HG02885 (cell line): ENCODE measurements around the gene IGSF21.

Source experiments
- ATAC-seq: cut with Tn5 transposase; IDR thresholded peaks from one replicate; pipeline ENCODE4 v1.9.1; 2021; ENCODE audit warnings: mild to moderate bottlenecking; ENCODE audit not compliant: unreplicated experiment, poor library complexity

Gene IGSF21

DNA sequence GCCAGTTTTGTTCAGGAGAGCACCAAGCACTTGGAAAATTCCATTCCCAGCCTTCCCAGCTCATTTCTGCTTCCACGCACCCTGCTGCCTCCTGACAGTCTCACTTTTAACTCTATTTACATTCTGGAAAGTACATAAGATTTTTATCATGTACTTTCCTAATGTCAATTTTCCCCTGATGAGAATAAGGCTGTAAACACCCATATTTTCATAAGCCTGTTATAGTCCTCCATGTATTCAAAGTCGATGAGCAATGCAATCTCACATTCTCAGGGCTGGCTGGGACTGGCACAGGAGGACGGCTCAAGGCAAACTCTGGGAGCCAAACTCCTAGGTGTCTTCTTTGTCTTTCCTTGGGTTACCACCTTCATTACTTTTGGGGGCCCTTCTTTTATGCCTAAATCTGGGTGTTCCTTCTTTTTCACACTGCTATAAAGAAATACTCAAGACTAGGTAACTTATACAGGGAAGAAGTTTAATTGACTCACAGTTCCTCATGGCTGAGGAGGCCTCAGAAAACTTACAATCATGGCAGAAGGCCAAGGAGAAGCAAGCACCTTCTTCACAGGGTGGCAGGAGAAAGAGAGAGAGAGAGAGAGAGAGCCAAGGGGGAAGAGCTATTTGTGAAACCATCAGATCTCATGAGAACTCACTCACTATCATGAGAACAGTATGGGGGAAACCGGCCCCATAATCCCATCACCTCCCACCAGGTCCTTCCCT, 94.6 kb downstream of the IGSF21 start:
- ATAC-seq: no peak

DNA sequence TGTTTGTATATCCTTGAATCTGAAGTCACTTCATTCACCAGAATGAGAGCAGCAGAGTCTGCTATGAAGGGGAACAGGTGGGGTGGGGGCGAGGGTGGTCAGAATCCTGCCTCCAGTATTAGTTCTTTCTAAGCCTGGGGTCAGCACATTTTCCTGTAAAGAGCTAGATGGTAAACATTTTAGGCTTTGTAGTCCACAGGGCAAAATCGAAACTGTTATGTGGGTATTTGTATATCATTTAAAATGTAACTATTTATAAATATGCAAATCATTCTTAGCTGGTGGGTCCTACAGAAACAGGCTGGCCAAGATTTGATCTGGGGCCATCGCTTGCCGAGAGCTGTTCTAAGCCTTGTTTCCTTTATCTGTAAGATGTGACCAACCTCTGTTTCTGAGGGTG, 96.0 kb downstream of the IGSF21 start:
- ATAC-seq: no peak

- no peak for ATAC-seq
These were observed 97.0 kb downstream of the IGSF21 start for GRCh38 chr1:18204575-18204974.

- no peak for ATAC-seq
These were observed 97.7 kb downstream of the IGSF21 start for GRCh38 chr1:18205319-18205718.

DNA sequence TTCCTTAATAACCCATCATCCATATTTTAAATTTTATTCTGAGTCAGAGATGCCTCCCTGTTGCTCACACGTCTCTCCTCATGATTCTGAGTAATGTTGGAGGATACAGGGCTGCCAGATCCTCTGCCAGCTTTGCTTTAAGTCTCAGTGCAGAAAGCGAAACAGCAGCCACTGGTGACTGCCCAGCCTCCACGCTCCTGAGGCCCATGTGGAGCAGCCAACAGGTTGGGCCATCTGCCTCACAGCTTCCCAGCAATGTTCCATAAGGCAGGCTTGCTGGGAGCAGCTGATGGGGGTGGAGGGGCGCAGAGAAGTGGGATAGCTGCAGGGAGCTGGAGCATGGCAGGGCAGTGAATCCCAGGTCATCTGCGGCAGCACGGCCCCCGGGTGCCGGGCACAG, 104.2 kb downstream of the IGSF21 start:
- no peak for ATAC-seq

DNA sequence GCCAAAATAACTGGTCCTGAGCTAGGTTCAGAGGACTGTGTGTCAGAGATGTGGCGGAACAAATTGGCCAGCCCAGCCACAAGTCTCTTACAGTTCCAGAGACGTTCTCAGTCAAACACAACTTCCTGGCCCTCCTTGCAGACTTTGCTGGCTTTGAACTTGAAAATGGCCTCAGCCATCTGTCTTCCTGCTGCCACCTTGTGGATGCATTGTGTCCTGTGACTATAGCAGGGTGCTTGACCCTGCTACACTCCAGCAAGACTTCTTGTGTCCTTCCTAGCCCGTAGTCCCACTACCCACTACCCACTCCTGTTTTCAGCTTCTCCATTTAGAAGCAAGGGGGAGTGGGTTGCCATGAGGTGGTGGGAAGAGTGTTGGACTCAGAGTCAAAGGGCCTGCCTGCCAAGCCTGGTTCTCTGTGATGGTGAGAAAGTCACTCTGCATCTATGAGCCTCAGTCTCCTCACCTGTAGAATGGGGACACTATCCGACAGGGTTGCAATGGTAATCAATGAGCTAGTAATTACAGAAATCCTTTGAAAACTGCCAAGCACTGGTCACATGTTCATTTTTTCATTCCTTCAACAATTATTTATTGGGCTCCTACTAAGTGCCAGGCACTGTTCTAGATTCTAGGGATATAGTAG, 109.9 kb downstream of the IGSF21 start:
- no peak for ATAC-seq

GRCh38 chr1:18229625-18230024, 122.0 kb downstream of the IGSF21 start:
- no peak for ATAC-seq

DNA sequence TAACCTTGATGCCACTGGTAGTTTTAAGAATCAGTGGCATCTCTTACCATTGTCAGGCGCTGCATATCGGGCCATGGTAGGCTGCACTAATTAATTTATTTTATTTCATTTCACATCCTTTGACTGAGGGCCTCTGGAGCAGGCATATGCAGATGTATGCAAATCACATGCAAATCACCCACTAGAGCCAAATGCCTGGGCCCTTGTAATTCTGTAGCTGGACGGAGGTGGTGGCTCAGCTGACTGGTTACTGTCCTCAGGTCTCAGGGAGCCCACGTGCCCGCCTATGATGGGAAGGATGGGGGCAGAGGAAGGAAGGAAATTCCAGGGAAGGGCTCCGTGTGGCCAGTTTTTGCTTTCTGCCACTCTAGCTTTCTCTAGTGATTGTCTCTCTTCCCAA, 122.7 kb downstream of the IGSF21 start:
- ATAC-seq: no peak

GRCh38 chr1:18230840-18231239, 123.2 kb downstream of the IGSF21 start:
- ATAC-seq: no peak

DNA sequence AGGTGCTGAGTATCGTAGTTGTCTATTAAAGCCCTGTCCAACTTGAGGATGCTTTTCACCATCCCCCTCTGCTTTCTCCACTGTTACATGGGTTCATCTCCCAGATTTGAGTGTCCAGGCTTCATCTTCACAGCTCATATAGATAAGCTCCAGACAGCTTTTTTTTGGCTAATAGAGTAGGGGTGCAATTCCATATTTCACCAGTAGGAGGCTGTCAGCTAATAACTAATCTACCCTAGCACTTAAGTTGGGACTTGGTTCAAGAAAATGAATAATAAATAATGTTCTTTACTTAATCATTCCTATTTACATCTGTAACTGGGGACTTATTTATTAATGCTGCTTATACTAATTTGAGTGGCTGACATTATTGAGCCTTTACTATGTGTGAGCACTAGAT, 124.5 kb downstream of the IGSF21 start:
- no peak for ATAC-seq

GRCh38 chr1:18233176-18233864, 125.7 kb downstream of the IGSF21 start:
- no peak for ATAC-seq

- no peak for ATAC-seq
These were observed 127.2 kb downstream of the IGSF21 start for GRCh38 chr1:18234790-18235242.

- no peak for ATAC-seq
These were observed 129.8 kb downstream of the IGSF21 start for GRCh38 chr1:18237371-18237770.

DNA sequence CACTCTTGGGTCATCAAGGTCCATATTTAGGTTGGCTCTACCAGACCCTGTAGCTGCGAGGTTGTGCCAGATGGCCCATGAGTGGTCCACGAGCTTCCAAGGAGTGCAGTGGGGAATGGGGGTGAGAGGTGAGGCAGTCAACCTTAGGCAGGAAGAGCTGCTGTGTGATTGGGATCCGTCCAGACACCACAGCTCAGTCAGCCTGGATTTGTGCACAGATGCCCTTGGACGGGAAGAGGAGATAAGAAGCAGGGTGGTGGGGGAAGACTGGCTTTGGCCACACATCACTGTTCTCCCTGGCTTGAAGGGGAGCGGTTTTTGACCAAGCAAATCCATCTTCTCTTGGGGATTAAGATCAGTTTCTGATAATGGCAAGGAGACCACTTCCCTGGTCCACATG, 130.6 kb downstream of the IGSF21 start:
- no peak for ATAC-seq

- no peak for ATAC-seq
These were observed 132.1 kb downstream of the IGSF21 start for GRCh38 chr1:18239671-18240070.

DNA sequence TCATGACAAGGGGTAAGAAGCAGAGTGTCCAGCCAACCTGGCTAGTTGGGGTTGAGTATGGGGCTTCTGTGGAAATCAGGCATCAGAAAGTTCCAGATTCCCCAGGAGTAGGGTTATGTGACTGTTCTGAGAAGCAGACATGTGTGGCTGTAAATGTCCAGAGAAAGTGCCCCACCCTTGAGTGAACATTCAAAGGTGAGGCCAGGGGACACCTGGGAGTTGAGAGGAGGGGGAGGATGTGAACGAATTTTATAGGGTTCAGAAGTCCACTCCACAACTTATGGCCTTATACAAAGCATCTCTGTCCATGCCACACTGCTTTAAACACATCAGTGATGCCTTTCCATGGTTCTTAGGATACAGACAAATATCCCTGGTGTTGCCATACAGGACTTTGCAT, 133.3 kb downstream of the IGSF21 start:
- ATAC-seq: no peak

DNA sequence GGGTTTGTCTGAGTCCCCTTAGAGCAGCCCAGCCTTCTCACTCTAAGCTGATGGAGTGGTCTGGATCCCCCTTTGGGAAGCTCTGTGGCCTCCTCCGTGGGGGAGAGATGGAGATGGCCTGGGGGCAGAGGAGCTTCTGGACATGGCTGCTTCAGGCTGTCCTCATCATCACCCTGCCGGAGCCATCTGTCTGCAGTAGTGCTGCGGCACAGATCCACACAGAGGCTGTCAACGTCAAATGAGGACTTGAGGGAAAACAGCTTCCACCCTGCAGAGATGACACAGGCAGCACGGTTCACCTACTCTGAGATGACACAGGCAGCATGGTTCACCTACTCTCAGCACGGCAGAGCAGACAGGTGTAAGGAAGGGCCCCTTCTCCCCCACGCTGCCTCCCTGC, 134.3 kb downstream of the IGSF21 start:
- ATAC-seq: no peak

GRCh38 chr1:18243503-18244175, 136.0 kb downstream of the IGSF21 start:
- no peak for ATAC-seq

DNA sequence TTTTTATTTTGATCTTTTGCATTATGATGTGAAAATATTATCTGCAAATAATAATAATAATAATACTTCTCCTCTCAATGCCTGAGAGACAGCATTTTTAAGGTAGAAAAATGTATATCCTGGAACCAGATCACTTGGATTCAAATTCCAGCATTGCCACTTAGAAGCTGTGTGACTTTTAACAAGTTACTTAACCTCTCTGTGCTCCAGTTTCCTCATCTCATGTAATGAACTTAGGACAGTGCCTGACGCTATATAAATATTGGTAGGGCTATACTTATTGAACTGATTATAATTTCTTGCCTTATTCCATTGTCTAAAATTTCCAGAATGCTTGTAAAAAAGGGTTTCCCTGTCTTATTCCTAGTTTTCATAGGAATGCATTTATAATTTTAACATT, 137.2 kb downstream of the IGSF21 start:
- no peak for ATAC-seq

GRCh38 chr1:18245647-18246046, 138.0 kb downstream of the IGSF21 start:
- no peak for ATAC-seq

DNA sequence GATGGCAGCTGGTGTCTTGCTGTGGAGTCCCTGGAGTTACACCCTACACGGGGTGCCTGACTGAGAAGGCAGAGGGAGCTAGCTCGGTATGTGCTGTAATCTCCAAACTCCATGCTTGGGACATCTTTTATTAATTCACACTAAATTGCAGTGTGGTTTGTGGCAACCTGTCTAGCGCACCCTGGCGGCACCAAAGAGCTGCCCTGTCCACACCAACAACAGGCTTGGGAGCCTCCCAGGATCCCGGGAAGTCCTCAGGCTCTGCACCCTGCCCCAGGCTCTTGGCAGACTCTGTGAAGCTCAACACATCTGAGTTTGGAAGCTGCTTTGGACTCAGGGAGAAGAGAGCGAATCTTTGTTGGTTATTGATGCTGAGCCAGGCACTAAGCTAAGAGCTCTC, 138.9 kb downstream of the IGSF21 start:
- ATAC-seq: no peak
